ENCODE measurements around the gene LRRFIP2. TPM values are rescaled to one million over a fixed set of nuclear protein-coding genes. Genes with fewer than 3 reads are reported as not detected.

LRRFIP2 gene
- total and polyA plus RNA-seq, 9 donors: 26.5 to 43.2 (median 33.7) TPM

DNA sequence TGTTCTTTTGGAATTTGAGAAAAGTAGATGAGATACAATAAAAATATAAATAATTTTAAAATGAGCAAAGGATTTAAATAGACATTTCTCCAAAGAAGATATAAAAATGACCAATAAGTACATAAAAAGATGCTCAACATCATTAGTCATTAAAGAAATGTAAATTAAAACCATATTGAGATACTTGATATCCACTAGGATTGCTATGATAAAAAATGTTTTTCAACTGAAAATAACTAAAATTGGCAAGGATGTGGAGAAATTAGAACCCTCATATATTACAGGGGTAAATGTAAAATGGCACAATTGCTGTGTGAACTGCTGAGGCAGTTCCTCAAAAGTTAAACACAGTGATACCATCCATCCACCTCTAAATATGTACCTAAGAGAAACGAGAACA, 38.8 kb downstream of the LRRFIP2 start:
- Histone ChIP-seq H3K27me3 (ENCODE audit: control insufficient read depth, insufficient read depth, low read length) (no peaks in the 10 kb centered on the region), H3K4me3 (ENCODE audit: low read length) (no peak overlapping the region), H3K27ac (ENCODE audit: low read length) (no peak overlapping the region), H3K4me1 (ENCODE audit: control insufficient read depth, insufficient read depth, low read length) (no peaks in the 10 kb centered on the region), H3K36me3 (ENCODE audit: control insufficient read depth, insufficient read depth, low read length) (no peaks in the 10 kb centered on the region), H3K9me3 (replicated peaks; ENCODE audit: control insufficient read depth, low read depth, low read length) (no peaks in the 10 kb centered on the region)
- no CpG with 5 or more reads among the region's 1 CpG for WGBS (ENCODE audit: insufficient coverage)
- DNase-seq: no peak

DNA sequence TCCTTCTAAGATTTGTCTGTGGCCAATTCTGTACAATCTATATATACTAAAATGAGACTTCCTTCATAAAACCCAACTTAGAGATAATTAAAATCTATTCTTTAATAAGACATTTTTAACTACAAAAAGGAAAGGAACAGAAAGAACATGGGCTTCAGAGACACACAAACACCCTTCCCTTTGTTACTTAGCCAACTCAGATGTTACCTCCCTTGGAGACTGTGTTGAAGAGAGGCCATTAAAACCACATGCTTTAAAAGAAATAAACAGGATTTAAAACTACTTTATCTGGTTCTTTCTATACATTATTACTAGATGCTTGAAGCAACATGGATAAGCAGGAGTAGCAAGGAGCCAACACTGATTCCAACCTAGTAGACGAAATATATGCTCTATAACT, 42.0 kb downstream of the LRRFIP2 start:
- Histone ChIP-seq H3K27me3 (ENCODE audit: control insufficient read depth, insufficient read depth, low read length) (no peaks in the 10 kb centered on the region), H3K4me3 (ENCODE audit: low read length) (no peak overlapping the region), H3K36me3 (ENCODE audit: control insufficient read depth, insufficient read depth, low read length) (no peaks in the 10 kb centered on the region), H3K4me1 (ENCODE audit: control insufficient read depth, insufficient read depth, low read length) (no peaks in the 10 kb centered on the region), H3K9me3 (replicated peaks; ENCODE audit: control insufficient read depth, low read depth, low read length) (no peaks in the 10 kb centered on the region), H3K27ac (ENCODE audit: low read length) (no peak overlapping the region)
- DNase-seq: no peak
- no CpG with 5 or more reads among the region's 1 CpG for WGBS (ENCODE audit: insufficient coverage)

DNA sequence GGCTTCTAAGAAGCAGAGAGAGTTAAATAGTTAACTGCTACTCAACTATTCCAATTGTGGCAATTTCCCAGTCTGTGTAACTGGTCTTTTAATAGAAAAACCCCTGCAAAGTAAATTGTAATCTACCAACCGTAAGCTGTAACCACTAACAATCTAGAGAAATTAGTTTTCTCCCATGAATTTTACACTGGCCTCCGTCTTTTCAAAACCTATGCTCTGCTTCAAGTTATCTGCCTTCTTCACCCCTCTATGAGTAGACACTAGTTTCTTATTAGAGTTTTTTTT, 42.6 kb downstream of the LRRFIP2 start:
- peak overlapping the region; percentile 11 for H3K27ac ChIP-seq (ENCODE audit: low read length)
- no peaks in the 10 kb centered on the region for H3K27me3 ChIP-seq (ENCODE audit: control insufficient read depth, insufficient read depth, low read length)
- no peaks in the 10 kb centered on the region for H3K9me3 ChIP-seq (replicated peaks; ENCODE audit: control insufficient read depth, low read depth, low read length)
- no peak for DNase-seq
- no peaks in the 10 kb centered on the region for H3K4me1 ChIP-seq (ENCODE audit: control insufficient read depth, insufficient read depth, low read length)
- no peaks in the 10 kb centered on the region for H3K36me3 ChIP-seq (ENCODE audit: control insufficient read depth, insufficient read depth, low read length)
- no CpG with 5 or more reads among the region's 2 CpGs for WGBS (ENCODE audit: insufficient coverage)
- H3K4me3 ChIP-seq (ENCODE audit: low read length): no peak overlapping the region

DNA sequence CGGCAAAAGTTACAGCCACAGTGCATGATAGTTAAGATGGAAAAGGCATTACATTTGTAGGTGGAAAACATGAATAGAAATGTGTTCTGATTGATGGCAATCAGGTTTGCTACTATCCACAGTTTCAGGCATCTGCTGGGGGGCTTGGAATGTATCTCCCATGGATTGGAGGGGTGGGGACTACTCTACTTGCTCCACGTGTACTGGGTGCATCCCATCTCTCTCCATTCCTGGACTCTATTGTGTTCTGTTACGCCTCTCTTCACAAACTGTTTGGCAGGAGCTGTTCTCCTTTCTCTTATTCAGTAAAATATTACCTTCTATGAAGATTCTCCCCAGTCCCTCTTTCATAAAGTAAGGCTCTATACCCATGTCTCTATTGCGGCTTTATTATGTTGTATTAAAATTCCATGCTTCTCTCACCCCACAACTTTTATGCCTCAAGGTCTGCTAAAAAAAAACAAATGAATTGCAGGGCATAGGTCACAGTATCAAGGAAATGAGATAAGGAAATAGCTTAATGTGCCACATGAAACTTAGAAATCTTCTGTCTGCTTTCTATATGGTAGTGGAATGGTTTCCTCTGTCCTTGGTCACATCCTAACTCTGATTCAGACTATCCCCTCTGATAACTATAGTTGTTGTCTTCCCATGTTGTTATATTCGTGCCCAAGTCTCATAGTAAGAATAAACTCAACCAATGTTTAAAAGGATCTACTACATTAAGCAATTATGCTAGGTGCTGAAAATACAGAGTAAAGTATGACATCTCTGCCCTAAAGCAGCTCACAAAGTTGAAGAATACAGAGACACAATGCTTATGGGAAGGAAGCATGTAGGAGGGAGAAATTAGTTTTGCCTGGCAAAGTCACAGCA, 43.2 kb downstream of the LRRFIP2 start:
- H3K36me3 ChIP-seq (ENCODE audit: control insufficient read depth, insufficient read depth, low read length): no peaks in the 10 kb centered on the region
- H3K4me1 ChIP-seq (ENCODE audit: control insufficient read depth, insufficient read depth, low read length): no peaks in the 10 kb centered on the region
- no peaks in the 10 kb centered on the region for H3K9me3 ChIP-seq (replicated peaks; ENCODE audit: control insufficient read depth, low read depth, low read length)
- no peak for DNase-seq
- H3K27me3 ChIP-seq (ENCODE audit: control insufficient read depth, insufficient read depth, low read length): no peaks in the 10 kb centered on the region
- no peak overlapping the region for H3K4me3 ChIP-seq (ENCODE audit: low read length)
- H3K27ac ChIP-seq (ENCODE audit: low read length): peak overlapping the region; percentile 43
- 51% methylated on average over 2 of the region's 5 CpGs for WGBS (ENCODE audit: insufficient coverage)

DNA sequence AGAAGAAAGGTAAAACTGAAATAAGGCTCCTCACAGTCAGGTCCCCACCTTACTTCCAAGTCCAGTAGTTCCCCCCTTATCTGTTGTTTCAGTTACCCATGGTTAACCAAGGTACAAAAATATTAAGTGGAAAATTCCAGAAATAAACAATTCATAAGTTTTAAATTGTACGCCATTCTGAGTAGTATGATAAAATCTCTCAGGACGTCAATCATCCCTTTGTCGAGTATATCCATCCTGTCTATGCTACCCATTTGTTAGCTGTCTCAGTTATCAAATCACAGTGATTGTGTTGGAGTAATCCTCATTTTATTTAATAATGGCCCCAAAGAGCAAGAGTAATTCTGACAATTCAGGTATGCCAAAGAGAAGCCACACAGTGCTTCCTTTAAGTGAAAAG, 43.9 kb downstream of the LRRFIP2 start:
- no peaks in the 10 kb centered on the region for H3K9me3 ChIP-seq (replicated peaks; ENCODE audit: control insufficient read depth, low read depth, low read length)
- no peak for DNase-seq
- H3K4me1 ChIP-seq (ENCODE audit: control insufficient read depth, insufficient read depth, low read length): no peaks in the 10 kb centered on the region
- no peak overlapping the region for H3K4me3 ChIP-seq (ENCODE audit: low read length)
- H3K36me3 ChIP-seq (ENCODE audit: control insufficient read depth, insufficient read depth, low read length): no peaks in the 10 kb centered on the region
- WGBS (ENCODE audit: insufficient coverage): no CpG with 5 or more reads among the region's 3 CpGs
- no peaks in the 10 kb centered on the region for H3K27me3 ChIP-seq (ENCODE audit: control insufficient read depth, insufficient read depth, low read length)
- no peak overlapping the region for H3K27ac ChIP-seq (ENCODE audit: low read length)

DNA sequence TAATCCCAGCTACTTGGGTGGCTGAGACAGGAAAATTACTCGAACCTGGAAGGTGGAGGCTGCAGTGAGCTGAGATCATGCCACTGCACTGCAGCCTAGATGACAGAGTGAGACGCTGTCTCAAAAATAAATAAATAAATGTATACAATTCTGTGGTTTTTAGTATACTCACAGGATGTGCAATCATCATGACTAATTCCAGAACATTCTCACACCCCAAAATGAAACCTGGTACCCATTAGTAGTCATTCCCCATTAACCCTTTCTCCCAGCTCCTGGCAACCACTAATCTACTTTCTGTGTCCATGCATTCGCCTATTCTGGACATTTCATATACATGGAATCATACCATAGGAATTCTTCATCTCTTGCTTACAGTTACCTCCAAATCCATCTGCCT, 44.5 kb downstream of the LRRFIP2 start:
- no CpG with 5 or more reads among the region's 3 CpGs for WGBS (ENCODE audit: insufficient coverage)

DNA sequence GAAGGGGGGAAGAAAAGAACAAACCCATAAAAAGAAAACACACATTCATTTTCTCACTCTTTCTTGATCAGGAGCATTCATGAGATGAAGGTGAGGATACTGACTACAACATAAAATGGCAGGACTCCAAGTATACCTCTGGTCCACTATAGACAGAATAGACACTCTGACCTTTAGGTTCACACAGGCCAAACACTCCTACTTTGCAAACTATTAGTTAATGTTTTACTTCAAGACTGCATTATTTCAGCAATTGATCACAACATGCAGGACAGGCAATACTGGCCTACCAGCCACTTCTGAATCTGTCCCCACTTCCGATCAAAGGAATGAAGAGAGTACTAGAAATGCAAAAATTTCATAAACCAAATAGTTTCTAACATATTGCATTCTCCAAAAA, 47.0 kb downstream of the LRRFIP2 start:
- H3K4me1 ChIP-seq (ENCODE audit: control insufficient read depth, insufficient read depth, low read length): no peaks in the 10 kb centered on the region
- H3K4me3 ChIP-seq (ENCODE audit: low read length): no peak overlapping the region
- no peaks in the 10 kb centered on the region for H3K27me3 ChIP-seq (ENCODE audit: control insufficient read depth, insufficient read depth, low read length)
- no peaks in the 10 kb centered on the region for H3K9me3 ChIP-seq (replicated peaks; ENCODE audit: control insufficient read depth, low read depth, low read length)
- WGBS (ENCODE audit: insufficient coverage): no CpG with 5 or more reads among the region's 1 CpG
- no peaks in the 10 kb centered on the region for H3K36me3 ChIP-seq (ENCODE audit: control insufficient read depth, insufficient read depth, low read length)
- H3K27ac ChIP-seq (ENCODE audit: low read length): no peak overlapping the region
- DNase-seq: no peak

More for the DNA sequence above, 44.5 kb downstream of the LRRFIP2 start:
- no peak for DNase-seq
- H3K4me3 ChIP-seq (ENCODE audit: low read length): no peak overlapping the region
- H3K4me1 ChIP-seq (ENCODE audit: control insufficient read depth, insufficient read depth, low read length): no peaks in the 10 kb centered on the region
- H3K36me3 ChIP-seq (ENCODE audit: control insufficient read depth, insufficient read depth, low read length): no peaks in the 10 kb centered on the region
- no peaks in the 10 kb centered on the region for H3K9me3 ChIP-seq (replicated peaks; ENCODE audit: control insufficient read depth, low read depth, low read length)
- H3K27ac ChIP-seq (ENCODE audit: low read length): no peak overlapping the region
- H3K27me3 ChIP-seq (ENCODE audit: control insufficient read depth, insufficient read depth, low read length): no peaks in the 10 kb centered on the region

DNA sequence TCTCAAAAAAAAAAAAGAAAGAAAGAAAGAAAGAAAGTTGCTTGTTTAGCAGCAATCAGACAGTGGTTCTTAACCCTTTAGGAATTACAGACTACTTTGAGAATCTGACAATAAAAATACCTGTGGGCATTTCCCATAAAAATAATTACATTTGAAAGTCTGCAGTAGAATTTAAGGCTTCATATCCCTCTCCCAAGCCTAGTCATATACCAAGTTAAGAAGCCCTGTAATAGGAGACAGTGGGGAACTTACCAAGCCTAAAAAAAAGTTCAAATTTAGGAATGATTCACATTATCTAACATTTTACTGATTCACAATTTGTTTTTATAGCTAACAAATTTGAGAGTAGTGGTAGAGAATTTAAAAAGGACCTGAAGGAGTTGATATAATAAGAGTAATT, 47.5 kb downstream of the LRRFIP2 start:
- Histone ChIP-seq H3K27me3 (ENCODE audit: control insufficient read depth, insufficient read depth, low read length) (no peaks in the 10 kb centered on the region), H3K36me3 (ENCODE audit: control insufficient read depth, insufficient read depth, low read length) (no peaks in the 10 kb centered on the region), H3K4me1 (ENCODE audit: control insufficient read depth, insufficient read depth, low read length) (no peaks in the 10 kb centered on the region), H3K9me3 (replicated peaks; ENCODE audit: control insufficient read depth, low read depth, low read length) (no peaks in the 10 kb centered on the region), H3K27ac (ENCODE audit: low read length) (no peak overlapping the region), H3K4me3 (ENCODE audit: low read length) (no peak overlapping the region)
- no peak for DNase-seq

DNA sequence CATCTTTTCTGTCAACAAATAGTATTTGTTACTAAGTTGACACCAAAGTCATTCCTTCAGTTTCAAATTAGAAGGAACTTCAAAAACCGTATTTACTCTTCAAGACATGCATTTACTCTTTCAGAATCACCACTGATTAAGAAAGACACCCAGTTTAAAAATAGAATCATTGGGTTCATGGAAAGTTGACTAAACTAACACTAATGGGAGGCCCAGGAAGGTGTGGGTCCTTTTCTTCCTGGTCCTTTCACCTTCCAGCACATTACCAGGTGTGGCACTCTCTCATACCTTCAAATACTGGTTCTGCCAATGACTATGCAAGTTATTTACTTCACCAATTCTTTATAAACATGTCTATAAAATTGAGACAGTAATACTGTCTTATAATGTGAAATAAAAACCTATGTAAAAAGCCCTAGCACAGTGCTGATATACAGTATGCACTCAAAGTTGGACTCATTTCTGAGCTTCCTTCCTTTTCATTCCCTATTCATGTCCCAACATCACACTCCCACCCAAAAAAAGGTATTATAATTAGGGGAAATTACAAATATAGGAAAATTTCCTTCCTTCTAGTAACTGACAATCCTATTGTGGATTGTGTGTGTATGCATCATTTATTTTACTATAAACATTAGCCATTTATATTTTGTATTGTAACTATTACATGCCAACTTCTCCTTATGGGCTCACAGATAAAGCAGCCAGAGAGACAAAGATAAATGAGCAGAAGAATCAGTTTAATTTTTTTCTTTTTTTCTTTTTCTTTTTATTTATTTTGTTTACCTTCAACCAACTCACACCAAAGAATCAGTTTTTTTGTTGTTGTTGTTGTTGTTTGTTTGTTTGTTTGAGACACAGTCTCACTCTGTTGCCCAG, 48.9 kb downstream of the LRRFIP2 start:
- DNase-seq: no peak
- Histone ChIP-seq H3K27ac (ENCODE audit: low read length) (no peak overlapping the region), H3K4me1 (ENCODE audit: control insufficient read depth, insufficient read depth, low read length) (no peaks in the 10 kb centered on the region), H3K9me3 (replicated peaks; ENCODE audit: control insufficient read depth, low read depth, low read length) (no peaks in the 10 kb centered on the region), H3K27me3 (ENCODE audit: control insufficient read depth, insufficient read depth, low read length) (no peaks in the 10 kb centered on the region), H3K4me3 (ENCODE audit: low read length) (no peak overlapping the region), H3K36me3 (ENCODE audit: control insufficient read depth, insufficient read depth, low read length) (no peaks in the 10 kb centered on the region)
- no CpG with 5 or more reads among the region's 1 CpG for WGBS (ENCODE audit: insufficient coverage)

DNA sequence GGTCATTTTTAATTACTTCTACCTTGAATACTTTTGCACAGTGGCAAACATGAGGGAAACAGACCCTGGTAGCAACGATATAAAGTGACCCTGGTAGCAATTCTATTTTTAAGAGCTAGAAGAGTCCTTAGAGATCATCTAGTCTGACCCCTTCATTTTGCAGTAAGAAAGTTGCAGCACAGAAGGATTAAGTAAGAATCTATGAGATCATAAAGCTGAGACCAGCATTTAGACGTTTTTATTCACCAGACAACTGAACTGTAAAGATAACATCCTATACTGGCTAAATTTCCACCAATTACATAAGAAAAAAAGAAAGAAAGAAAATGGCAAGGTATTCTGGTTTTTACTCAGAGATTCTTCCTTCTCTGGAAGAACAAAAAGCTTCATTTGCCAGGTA, 49.9 kb downstream of the LRRFIP2 start:
- no peak for DNase-seq
- Histone ChIP-seq H3K4me3 (ENCODE audit: low read length) (no peak overlapping the region), H3K36me3 (ENCODE audit: control insufficient read depth, insufficient read depth, low read length) (no peaks in the 10 kb centered on the region), H3K9me3 (replicated peaks; ENCODE audit: control insufficient read depth, low read depth, low read length) (no peaks in the 10 kb centered on the region), H3K4me1 (ENCODE audit: control insufficient read depth, insufficient read depth, low read length) (no peaks in the 10 kb centered on the region), H3K27me3 (ENCODE audit: control insufficient read depth, insufficient read depth, low read length) (no peaks in the 10 kb centered on the region), H3K27ac (ENCODE audit: low read length) (no peak overlapping the region)
- no CpG with 5 or more reads among the region's 2 CpGs for WGBS (ENCODE audit: insufficient coverage)

Measured in muscle of leg (tissue), 11 donors.